Adrenal gland (tissue), 5 donors: ENCODE data around the gene NPIPA1.
"Not testable (repeated sequence)": the region's sequence is repeated elsewhere in the genome, so short reads cannot be mapped to it uniquely, and the experiment has no call there.

Experiments
- POLR2A ChIP-seq, 2 donors: fragments of 450-650 bp; IDR thresholded peaks; one replicate each; pipeline ENCODE4 v1.6.1; 2017; ENCODE audit warnings: antibody characterized with exemption in 2 of 2, mild to moderate bottlenecking in 2 of 2, moderate library complexity in 1 of 2
- TF ChIP-seq, protein P1 (sequence below), 6 experiments: fragments of 450-650 bp in 4 of 6; fragments of 200-600 bp in 2 of 6; sonication (generic) in 1 of 6; IDR thresholded peaks; 1 replicate in 5 of 6; 2 replicates in 1 of 6; pipeline versions ENCODE4 v1.5.1 to v1.8.0; 2016 to 2021; ENCODE audit warnings: antibody characterized with exemption in 6 of 6, mild to moderate bottlenecking in 2 of 6, moderate library complexity in 1 of 6
- donor health status: DM: no; HTN: no; CAD: no.

GRCh38 chr16:14923394-14924088 lies 13.7 kb upstream of the NPIPA1 start:
- TF ChIP-seq, protein P1, sequence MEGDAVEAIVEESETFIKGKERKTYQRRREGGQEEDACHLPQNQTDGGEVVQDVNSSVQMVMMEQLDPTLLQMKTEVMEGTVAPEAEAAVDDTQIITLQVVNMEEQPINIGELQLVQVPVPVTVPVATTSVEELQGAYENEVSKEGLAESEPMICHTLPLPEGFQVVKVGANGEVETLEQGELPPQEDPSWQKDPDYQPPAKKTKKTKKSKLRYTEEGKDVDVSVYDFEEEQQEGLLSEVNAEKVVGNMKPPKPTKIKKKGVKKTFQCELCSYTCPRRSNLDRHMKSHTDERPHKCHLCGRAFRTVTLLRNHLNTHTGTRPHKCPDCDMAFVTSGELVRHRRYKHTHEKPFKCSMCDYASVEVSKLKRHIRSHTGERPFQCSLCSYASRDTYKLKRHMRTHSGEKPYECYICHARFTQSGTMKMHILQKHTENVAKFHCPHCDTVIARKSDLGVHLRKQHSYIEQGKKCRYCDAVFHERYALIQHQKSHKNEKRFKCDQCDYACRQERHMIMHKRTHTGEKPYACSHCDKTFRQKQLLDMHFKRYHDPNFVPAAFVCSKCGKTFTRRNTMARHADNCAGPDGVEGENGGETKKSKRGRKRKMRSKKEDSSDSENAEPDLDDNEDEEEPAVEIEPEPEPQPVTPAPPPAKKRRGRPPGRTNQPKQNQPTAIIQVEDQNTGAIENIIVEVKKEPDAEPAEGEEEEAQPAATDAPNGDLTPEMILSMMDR (IDR thresholded peaks at IDR 0.05) = not testable (repeated sequence)
- TF ChIP-seq POLR2A (IDR thresholded peaks at IDR 0.05) = not testable (repeated sequence)
